B cell (primary cell): ENCODE results near the gene ASTL.

Experiments
- EZH2 ChIP-seq: IDR thresholded peaks from 2 replicates; pipeline ENCODE4 v1.6.1; 2012; ENCODE audit warnings: borderline replicate concordance, low read depth, mild to moderate bottlenecking, moderate library complexity, low read length; ENCODE audit not compliant: insufficient read depth, poor library complexity, severe bottlenecking
- TF ChIP-seq, protein P1 (sequence below): fragments of 200-600 bp; IDR thresholded peaks from one replicate; pipeline ENCODE4 v1.8.0; 2022; ENCODE audit warnings: antibody characterized with exemption, mild to moderate bottlenecking

DNA sequence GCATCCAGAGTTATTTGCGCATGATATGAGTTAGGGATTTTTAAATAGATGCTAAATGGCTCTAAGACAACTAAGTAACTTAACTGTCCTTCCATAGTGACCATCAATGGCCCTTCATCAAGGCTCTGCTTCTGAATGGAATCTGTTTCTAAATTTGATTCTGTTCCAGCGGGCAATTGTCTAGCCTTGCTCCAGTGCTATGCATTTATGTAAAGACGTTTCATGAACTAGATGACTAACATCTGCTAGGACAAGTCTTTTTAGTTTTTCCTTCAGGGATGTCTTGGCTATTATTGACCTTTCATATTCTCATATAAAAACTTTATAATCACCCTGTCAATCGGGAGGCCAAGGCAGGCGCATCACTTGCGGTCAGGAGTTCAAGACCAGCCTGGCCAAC, 9.8 kb downstream of the ASTL start:
- TF ChIP-seq, protein P1, sequence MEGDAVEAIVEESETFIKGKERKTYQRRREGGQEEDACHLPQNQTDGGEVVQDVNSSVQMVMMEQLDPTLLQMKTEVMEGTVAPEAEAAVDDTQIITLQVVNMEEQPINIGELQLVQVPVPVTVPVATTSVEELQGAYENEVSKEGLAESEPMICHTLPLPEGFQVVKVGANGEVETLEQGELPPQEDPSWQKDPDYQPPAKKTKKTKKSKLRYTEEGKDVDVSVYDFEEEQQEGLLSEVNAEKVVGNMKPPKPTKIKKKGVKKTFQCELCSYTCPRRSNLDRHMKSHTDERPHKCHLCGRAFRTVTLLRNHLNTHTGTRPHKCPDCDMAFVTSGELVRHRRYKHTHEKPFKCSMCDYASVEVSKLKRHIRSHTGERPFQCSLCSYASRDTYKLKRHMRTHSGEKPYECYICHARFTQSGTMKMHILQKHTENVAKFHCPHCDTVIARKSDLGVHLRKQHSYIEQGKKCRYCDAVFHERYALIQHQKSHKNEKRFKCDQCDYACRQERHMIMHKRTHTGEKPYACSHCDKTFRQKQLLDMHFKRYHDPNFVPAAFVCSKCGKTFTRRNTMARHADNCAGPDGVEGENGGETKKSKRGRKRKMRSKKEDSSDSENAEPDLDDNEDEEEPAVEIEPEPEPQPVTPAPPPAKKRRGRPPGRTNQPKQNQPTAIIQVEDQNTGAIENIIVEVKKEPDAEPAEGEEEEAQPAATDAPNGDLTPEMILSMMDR: no peak
- no peak for TF ChIP-seq EZH2
